ENCODE measurements around the gene RNF151.
"Not testable (repeated sequence)": the region's sequence is repeated elsewhere in the genome, so short reads cannot be mapped to it uniquely, and the experiment has no call there.

The RNF151 gene

DNA sequence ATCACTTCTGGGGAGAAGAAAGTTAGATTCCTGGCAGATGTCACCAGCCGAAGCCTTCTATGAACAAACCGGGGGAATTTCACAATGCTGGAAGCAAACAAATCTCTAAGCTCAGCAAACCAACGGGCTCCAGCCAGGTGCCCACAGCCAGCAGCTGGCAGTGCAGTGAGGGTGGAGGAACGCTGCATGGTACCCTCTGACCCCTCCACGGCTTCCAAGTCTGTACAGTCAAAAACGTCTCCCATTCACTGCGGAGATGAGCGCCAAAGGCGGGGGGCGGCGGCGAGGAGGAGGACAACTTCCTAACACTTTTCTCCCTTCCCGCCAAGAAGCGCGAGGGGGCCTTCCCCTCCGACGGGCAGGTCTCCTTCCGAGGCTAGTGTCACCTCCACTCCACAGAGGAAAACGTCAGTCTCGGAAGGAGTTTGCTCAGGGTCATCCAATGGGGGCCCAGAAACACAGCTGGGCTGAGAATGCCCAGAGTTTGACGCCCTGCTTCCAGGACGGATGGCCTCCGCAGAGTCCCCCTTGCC is 42.0 kb downstream of the RNF151 start:
- no peak for DNase-seq (ENCODE audit: low read depth)

DNA sequence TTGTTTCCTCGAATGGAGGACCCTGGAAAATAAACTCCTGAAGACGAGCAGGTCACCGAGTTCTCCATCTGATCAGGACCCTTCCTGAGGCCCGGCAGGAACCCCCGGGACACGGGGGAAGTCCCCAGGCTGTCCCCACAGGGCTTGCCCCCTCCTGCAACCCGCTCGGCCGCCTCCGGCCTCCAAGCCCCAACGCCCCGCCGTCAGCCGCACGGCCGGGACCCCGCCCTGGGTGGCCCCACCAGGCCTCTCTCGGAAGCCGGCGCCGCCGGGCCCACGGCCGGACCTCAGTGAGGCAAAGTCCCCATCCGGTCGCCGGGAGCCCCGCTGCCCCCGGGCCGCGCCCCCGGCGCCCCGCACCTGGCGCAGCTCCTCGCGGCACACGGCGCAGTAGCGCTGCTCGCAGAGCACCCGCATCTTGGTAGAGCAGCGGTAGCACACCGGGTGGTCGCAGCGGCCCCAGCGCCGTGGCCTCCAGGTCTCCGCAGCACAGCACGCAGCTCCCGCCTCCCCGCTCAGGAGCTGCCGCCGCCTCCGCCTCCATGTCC is 42.6 kb downstream of the RNF151 start:
- no peak for DNase-seq (ENCODE audit: low read depth)

DNA sequence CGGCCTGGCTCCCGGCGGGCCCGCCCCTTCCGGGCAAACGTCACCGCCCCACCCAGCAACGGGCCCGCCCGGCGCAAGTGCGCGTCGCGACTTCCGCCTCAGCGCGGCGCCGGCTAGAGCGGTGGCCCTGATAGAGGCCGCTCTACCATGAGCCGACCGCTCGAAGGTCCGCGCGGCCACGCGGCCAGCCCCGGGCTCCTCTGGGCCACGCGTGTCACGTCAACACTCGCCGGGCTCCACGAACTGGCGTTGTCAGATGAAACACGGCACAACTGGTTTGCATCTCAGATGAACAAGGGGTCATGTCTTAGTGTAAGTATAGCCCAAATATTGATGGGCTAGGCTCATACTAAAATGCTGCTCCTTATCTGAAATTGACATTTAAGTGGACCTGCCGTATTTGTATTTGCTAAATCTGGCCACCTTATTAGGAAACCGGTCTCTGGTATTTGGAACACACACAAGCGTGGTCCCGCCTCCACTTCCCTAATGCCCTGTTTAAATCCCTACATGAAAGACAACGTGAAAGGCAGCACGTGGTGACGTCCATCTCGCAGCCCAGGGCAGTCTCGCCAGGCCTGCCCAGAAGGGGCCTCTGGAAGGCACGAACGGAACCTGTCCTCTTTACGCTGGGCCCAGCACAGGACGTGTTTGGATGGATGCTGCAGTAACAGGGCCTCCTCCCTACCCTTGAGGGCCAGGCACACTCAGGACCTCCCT is 43.3 kb downstream of the RNF151 start, which contains the start of gene ZNF598:
Gene ZNF598, minus strand, starts transcription at position 31 of the 720 bp plus-strand sequence.
- peak; percentile 42 for DNase-seq (ENCODE audit: low read depth)

DNA sequence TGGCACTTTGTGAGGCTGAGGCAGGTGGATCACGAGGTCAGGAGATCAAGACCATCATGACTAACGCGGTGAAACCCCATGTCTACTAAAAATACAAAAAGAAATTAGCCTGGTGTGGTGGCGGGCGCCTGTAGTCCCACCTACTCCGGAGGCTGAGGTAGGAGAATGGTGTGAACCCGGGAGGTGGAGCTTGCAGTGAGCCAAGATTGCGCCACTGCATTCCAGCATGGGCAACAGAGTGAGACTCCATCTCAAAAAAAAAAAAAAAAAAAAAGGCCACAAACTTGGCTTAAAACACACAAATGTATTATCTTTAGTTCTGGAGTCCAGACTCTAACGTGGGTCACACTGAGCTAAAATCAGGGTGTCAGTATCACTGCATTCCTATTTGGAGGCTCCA is 45.1 kb downstream of the RNF151 start:
- DNase-seq (ENCODE audit: low read depth), result not testable (repeated sequence)

DNA sequence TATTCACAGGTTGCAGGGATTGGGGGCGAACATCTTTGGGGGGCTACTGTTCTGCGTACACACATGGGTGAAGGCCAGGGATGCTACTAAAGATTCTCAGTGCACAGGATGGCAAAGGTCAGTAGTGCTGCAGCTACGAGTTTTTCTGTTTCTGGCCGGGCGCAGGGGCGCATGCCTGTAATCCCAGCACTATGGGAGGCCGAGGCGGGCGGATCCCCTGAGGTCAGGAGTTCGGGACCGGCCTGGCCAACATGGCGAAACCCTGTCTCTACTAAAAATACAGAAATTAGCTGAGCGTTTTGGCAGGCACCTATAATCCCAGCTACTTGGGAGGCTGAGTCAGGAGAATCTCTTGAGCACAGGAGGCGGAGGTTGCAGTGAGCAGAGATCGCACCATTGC is 46.9 kb downstream of the RNF151 start:
- DNase-seq (ENCODE audit: low read depth), result no peak

DNA sequence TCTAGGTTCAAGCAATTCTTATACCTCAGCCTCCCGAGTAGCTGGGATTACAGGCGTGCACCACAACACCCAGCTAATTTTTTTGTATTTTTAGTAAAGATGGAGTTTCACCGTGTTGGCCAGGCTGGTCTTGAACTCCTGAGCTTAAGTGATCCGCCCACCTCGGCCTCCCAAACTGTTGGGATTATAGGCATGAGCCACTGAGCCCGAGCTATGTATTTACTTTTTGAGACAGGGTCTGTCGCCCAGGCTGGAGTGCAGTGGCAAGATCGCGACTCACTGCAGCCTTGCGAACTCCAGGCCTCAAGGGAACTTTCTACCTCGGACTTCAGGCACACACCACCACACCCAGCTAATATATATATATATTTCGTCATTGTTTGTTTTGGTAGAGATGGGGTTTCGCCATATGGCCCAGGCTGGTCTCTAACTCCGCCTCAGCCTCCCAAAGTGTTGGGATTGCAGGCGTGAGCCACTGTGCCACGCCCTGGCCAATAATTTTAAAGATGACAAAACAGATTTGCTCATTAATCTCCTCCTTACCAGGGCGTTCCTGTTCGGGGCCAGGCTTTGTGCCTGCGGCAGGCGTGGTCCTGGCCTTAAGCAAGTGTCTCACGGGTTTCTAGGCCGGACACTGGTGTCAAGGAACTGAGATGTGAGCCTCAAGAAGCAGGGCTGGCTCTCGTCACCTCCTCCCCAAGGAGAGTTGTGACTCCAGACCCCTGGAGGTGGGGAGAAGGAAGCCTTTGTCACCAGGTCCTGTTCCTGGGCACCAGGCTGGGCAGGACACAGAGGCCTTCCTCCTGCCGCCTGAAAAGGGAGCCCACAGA is 48.7 kb downstream of the RNF151 start:
- no peak for DNase-seq (ENCODE audit: low read depth)

DNA sequence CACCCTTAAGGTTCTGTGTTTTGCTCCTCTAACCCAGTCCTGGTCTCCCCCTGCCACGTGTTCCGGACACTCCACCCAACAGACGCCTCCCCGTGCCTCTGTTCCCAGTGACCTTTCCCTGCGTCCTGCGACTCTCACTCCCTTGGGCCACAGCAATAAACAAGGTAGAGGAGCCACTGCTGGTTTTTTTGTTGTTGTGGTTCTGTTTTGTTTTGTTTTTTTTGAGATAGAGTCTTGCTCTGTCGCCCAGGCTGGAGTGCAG is 49.2 kb downstream of the RNF151 start:
- DNase-seq (ENCODE audit: low read depth), result no peak

DNA sequence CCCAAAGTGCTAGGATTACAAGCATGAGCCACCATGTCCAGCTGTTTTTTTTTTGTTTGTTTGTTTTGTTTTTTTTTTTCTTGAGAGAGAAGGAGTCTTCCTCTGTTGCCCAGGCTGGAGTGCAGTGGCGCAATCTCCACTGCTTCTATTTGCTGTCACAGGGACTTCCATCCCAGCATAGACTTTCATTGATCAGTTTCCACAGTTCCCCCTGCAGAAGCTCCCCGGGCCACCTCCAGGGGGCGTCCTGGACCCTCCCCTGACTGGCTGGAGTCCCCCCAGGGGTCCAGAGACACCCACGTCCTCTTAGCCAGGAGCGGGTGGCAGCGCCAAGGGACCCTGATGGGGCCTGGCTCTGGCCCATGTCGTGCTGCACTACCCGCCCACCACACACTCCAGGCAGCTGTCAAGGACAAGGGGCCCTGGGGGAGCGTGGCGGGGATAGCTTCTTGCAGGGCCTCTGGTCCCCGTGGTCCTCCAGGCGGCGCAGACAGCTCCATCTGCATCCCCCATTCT is 49.8 kb downstream of the RNF151 start:
- no peak for DNase-seq (ENCODE audit: low read depth)

All from stimulated activated CD8-positive, alpha-beta memory T cell treated with anti-CD3 and anti-CD28 coated beads, Interleukin-15, amount 100 ng/mL, for 1 hour (primary cell).